ENCODE data around the gene DEPP1.

The DEPP1 gene

DNA sequence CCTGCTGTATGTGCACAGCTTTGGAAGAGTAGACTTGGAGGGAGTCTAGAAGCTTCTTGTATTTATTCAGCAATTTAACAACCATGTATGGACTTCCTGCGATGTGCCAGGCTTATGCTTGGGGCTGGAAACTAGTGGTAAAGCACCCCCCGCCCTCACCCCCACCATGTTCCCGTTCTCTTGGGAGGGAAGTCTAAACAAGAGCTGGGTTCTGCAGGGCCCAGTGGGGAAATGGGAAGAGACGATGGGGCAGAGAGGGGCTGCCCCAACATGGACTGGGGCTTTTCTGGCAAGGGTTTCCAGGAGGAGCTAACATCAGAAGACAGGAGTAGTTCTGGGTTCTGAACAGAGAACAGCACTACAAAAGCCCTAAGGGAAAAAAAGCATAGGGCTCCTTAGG, 11.0 kb downstream of the DEPP1 start:
- H3K27ac ChIP-seq (ENCODE audit: low read depth, low read length): no peak overlapping the region
- no peak overlapping the region for H2BK120ac ChIP-seq (ENCODE audit: low read depth, low read length)
- no peak overlapping the region for H2AK5ac ChIP-seq (ENCODE audit: low read length)
- H3K18ac ChIP-seq (ENCODE audit: low read length): no peak overlapping the region
- DNase-seq: no peak
- no CpG with 5 or more reads among the region's 4 CpGs for WGBS (ENCODE audit: extremely low coverage, insufficient coverage, low lambda C conversion rate)
- H3K4ac ChIP-seq (ENCODE audit: low read depth, low read length): no peak overlapping the region
- no peak overlapping the region for H2BK5ac ChIP-seq (ENCODE audit: low read length)
- H3K27me3 ChIP-seq (ENCODE audit: insufficient read depth, low read length, poor library complexity): no peaks in the 10 kb centered on the region
- no peak overlapping the region for H4K8ac ChIP-seq (ENCODE audit: low read depth, low read length)
- H3K79me1 ChIP-seq (ENCODE audit: low read length): no peaks in the 10 kb centered on the region
- H3K23ac ChIP-seq (ENCODE audit: low read length): no peak overlapping the region
- no peak overlapping the region for H3K4me2 ChIP-seq (ENCODE audit: low read length)
- no peak overlapping the region for H3K56ac ChIP-seq (ENCODE audit: low read length)
- H3K79me2 ChIP-seq (ENCODE audit: control insufficient read depth, insufficient read depth, low read length): no peaks in the 10 kb centered on the region
- no peak overlapping the region for H3K9ac ChIP-seq (ENCODE audit: low read length)
- H2BK15ac ChIP-seq (replicated peaks; ENCODE audit: low read depth): no peak overlapping the region
- no peaks in the 10 kb centered on the region for H3K36me3 ChIP-seq (ENCODE audit: control insufficient read depth, insufficient read depth, low read length)
- H4K5ac ChIP-seq (ENCODE audit: low read length): no peak overlapping the region
- H3K4me3 ChIP-seq (ENCODE audit: low read length): no peak overlapping the region
- H3K4me1 ChIP-seq (ENCODE audit: control insufficient read depth, low read depth, low read length): peaks cover 2% of the 10 kb centered on the region

DNA sequence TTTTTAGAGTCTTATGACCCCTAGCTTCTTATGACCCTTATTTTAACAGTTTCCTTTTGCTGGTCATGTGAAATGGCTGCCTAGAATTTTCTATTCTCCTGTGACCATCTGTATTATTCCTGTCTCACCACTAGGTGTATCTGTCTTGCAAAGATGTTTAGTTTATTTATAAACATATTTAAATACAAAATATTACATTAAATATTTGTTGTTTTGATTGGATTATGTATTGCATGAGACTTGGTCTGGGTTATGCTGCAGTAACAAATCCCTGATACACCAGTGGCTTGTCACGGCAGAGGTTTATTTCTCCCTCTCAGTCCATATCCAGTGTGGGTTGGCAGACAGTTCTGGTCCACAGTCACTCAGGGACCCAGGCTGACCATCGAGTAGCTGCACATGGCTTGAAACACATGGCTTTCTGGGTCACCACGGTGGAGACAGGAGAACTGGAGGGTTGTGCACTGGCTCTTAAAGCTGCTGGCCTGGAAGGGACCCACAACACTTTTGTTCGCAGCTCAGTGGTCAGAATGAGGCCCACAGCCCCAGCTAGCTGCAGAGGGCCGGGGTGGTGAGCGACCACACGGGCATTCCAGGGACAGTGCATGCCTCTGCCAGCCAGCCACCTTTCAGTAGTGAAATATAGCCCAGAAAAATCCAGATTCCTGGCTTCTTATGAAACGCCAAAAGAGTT, 11.6 kb downstream of the DEPP1 start:
- no peak overlapping the region for H3K23ac ChIP-seq (ENCODE audit: low read length)
- H3K36me3 ChIP-seq (ENCODE audit: control insufficient read depth, insufficient read depth, low read length): no peaks in the 10 kb centered on the region
- H2BK5ac ChIP-seq (ENCODE audit: low read length): no peak overlapping the region
- H3K18ac ChIP-seq (ENCODE audit: low read length): no peak overlapping the region
- H2AK5ac ChIP-seq (ENCODE audit: low read length): no peak overlapping the region
- no peak overlapping the region for H2BK120ac ChIP-seq (ENCODE audit: low read depth, low read length)
- H3K27ac ChIP-seq (ENCODE audit: low read depth, low read length): no peak overlapping the region
- no peak overlapping the region for H2BK15ac ChIP-seq (replicated peaks; ENCODE audit: low read depth)
- peaks cover 2% of the 10 kb centered on the region for H3K4me1 ChIP-seq (ENCODE audit: control insufficient read depth, low read depth, low read length)
- H3K27me3 ChIP-seq (ENCODE audit: insufficient read depth, low read length, poor library complexity): no peaks in the 10 kb centered on the region
- H3K79me2 ChIP-seq (ENCODE audit: control insufficient read depth, insufficient read depth, low read length): no peaks in the 10 kb centered on the region
- H4K8ac ChIP-seq (ENCODE audit: low read depth, low read length): no peak overlapping the region
- H4K5ac ChIP-seq (ENCODE audit: low read length): no peak overlapping the region
- WGBS (ENCODE audit: extremely low coverage, insufficient coverage, low lambda C conversion rate): no CpG with 5 or more reads among the region's 8 CpGs
- H3K4me2 ChIP-seq (ENCODE audit: low read length): no peak overlapping the region
- no peak overlapping the region for H3K56ac ChIP-seq (ENCODE audit: low read length)
- H3K79me1 ChIP-seq (ENCODE audit: low read length): no peaks in the 10 kb centered on the region
- no peak overlapping the region for H3K9ac ChIP-seq (ENCODE audit: low read length)
- H3K4me3 ChIP-seq (ENCODE audit: low read length): no peak overlapping the region
- no peak overlapping the region for H3K4ac ChIP-seq (ENCODE audit: low read depth, low read length)
- no peak for DNase-seq

DNA sequence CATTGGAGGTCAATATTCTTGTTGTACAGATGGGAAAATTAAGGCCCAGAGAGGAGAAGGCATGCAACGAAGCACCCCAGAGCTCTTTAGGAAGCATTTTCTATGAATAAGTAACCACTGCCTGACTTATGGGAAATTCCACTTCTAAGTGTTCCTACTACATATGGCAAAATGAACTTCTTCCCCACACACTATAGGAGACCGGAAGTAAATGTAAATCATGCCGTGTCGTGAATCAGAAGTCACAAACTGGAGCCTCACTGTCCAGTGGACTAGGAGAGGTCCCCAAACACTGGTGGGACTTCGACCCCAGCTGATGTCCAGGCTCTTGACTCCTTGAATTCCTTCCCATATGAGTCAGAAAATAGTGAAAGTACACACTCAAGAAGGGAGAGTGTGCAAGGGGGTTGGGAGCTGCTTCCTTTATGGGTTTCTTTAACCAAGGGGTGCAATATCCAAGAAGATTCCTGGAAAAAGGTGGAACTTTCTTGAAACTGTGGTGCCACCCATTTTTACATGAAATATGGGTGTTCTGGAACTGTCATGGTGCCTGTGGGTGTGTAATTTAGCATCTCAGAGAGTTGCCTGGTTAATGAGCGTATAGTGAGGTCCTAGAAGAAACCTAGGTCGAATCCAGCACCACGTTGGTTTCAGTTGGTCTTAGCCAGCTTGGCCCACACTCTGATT, 12.3 kb downstream of the DEPP1 start:
- Histone ChIP-seq H3K79me1 (ENCODE audit: low read length) (no peaks in the 10 kb centered on the region), H3K56ac (ENCODE audit: low read length) (no peak overlapping the region), H3K18ac (ENCODE audit: low read length) (no peak overlapping the region), H3K4me3 (ENCODE audit: low read length) (no peak overlapping the region), H3K27me3 (ENCODE audit: insufficient read depth, low read length, poor library complexity) (no peaks in the 10 kb centered on the region), H3K79me2 (ENCODE audit: control insufficient read depth, insufficient read depth, low read length) (no peaks in the 10 kb centered on the region), H2AK5ac (ENCODE audit: low read length) (no peak overlapping the region), H2BK15ac (replicated peaks; ENCODE audit: low read depth) (no peak overlapping the region), H4K8ac (ENCODE audit: low read depth, low read length) (no peak overlapping the region), H3K23ac (ENCODE audit: low read length) (no peak overlapping the region), H3K4me1 (ENCODE audit: control insufficient read depth, low read depth, low read length) (peaks cover 2% of the 10 kb centered on the region), H2BK120ac (ENCODE audit: low read depth, low read length) (no peak overlapping the region), H3K9ac (ENCODE audit: low read length) (no peak overlapping the region), H3K4ac (ENCODE audit: low read depth, low read length) (no peak overlapping the region), H3K27ac (ENCODE audit: low read depth, low read length) (no peak overlapping the region), H3K4me2 (ENCODE audit: low read length) (no peak overlapping the region), H4K5ac (ENCODE audit: low read length) (no peak overlapping the region), H2BK5ac (ENCODE audit: low read length) (no peak overlapping the region), H3K36me3 (ENCODE audit: control insufficient read depth, insufficient read depth, low read length) (no peaks in the 10 kb centered on the region)
- no CpG with 5 or more reads among the region's 8 CpGs for WGBS (ENCODE audit: extremely low coverage, insufficient coverage, low lambda C conversion rate)
- no peak for DNase-seq

DNA sequence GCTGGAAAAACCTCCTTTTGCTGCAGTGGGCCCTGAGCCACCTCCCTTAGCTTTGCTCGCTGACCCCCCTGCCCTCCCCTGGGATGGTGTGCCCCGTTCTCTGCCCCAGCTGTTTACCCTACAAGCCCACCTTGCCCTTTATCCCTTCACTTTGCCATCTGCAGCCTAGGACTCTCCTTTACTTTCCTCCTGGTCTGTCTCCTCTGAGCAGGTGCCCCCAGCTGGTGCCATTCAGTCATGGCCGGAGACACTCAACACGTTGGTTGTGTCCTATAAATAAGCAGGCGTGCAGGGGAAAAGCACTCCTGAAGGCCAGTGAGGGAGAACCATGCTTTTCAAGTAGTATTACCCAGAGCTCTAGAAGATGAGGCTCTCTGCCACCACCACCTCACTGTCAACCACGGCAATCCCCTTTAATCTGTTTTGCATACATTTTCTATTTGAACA, 12.9 kb downstream of the DEPP1 start:
- no peak overlapping the region for H3K4me3 ChIP-seq (ENCODE audit: low read length)
- no peaks in the 10 kb centered on the region for H3K79me2 ChIP-seq (ENCODE audit: control insufficient read depth, insufficient read depth, low read length)
- no peak overlapping the region for H2BK15ac ChIP-seq (replicated peaks; ENCODE audit: low read depth)
- H2AK5ac ChIP-seq (ENCODE audit: low read length): no peak overlapping the region
- no peak overlapping the region for H3K27ac ChIP-seq (ENCODE audit: low read depth, low read length)
- no peaks in the 10 kb centered on the region for H3K27me3 ChIP-seq (ENCODE audit: insufficient read depth, low read length, poor library complexity)
- H2BK5ac ChIP-seq (ENCODE audit: low read length): no peak overlapping the region
- no peaks in the 10 kb centered on the region for H3K36me3 ChIP-seq (ENCODE audit: control insufficient read depth, insufficient read depth, low read length)
- H3K18ac ChIP-seq (ENCODE audit: low read length): no peak overlapping the region
- no peak overlapping the region for H3K56ac ChIP-seq (ENCODE audit: low read length)
- WGBS (ENCODE audit: extremely low coverage, insufficient coverage, low lambda C conversion rate): no CpG with 5 or more reads among the region's 6 CpGs
- H4K5ac ChIP-seq (ENCODE audit: low read length): no peak overlapping the region
- no peak overlapping the region for H3K4me2 ChIP-seq (ENCODE audit: low read length)
- H3K9ac ChIP-seq (ENCODE audit: low read length): no peak overlapping the region
- peaks cover 2% of the 10 kb centered on the region for H3K4me1 ChIP-seq (ENCODE audit: control insufficient read depth, low read depth, low read length)
- H3K23ac ChIP-seq (ENCODE audit: low read length): no peak overlapping the region
- H3K4ac ChIP-seq (ENCODE audit: low read depth, low read length): no peak overlapping the region
- no peak for DNase-seq
- no peak overlapping the region for H2BK120ac ChIP-seq (ENCODE audit: low read depth, low read length)
- no peaks in the 10 kb centered on the region for H3K79me1 ChIP-seq (ENCODE audit: low read length)
- H4K8ac ChIP-seq (ENCODE audit: low read depth, low read length): no peak overlapping the region

DNA sequence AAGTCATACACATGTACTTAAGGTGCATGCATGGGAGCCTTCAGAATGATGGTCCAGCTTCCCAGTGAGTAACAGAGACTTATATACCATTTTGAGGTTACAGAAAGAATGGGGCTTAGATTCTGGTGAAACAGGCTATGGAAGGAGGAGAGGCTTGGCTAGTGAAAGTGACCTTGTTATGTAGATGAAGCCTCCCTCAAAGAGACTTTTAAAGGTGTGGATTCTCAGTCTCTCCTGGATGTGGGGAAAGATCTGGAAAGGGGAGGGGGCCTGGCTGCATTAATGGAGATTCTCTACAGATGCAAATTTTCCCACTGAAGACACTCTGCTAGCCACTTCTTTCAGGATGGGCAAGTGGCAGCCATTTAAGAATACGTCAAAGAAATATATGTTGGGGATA, 13.5 kb downstream of the DEPP1 start:
- Histone ChIP-seq H3K79me2 (ENCODE audit: control insufficient read depth, insufficient read depth, low read length) (no peaks in the 10 kb centered on the region), H3K9ac (ENCODE audit: low read length) (no peak overlapping the region), H4K5ac (ENCODE audit: low read length) (no peak overlapping the region), H2BK15ac (replicated peaks; ENCODE audit: low read depth) (no peak overlapping the region), H3K56ac (ENCODE audit: low read length) (no peak overlapping the region), H2AK5ac (ENCODE audit: low read length) (no peak overlapping the region), H3K23ac (ENCODE audit: low read length) (no peak overlapping the region), H3K18ac (ENCODE audit: low read length) (no peak overlapping the region), H3K4me3 (ENCODE audit: low read length) (no peak overlapping the region), H2BK5ac (ENCODE audit: low read length) (no peak overlapping the region), H3K36me3 (ENCODE audit: control insufficient read depth, insufficient read depth, low read length) (no peaks in the 10 kb centered on the region), H2BK120ac (ENCODE audit: low read depth, low read length) (no peak overlapping the region), H3K4me2 (ENCODE audit: low read length) (no peak overlapping the region), H3K79me1 (ENCODE audit: low read length) (no peaks in the 10 kb centered on the region), H3K27me3 (ENCODE audit: insufficient read depth, low read length, poor library complexity) (no peaks in the 10 kb centered on the region), H3K27ac (ENCODE audit: low read depth, low read length) (no peak overlapping the region), H4K8ac (ENCODE audit: low read depth, low read length) (no peak overlapping the region), H3K4ac (ENCODE audit: low read depth, low read length) (no peak overlapping the region), H3K4me1 (ENCODE audit: control insufficient read depth, low read depth, low read length) (peaks cover 4% of the 10 kb centered on the region)
- WGBS (ENCODE audit: extremely low coverage, insufficient coverage, low lambda C conversion rate): no CpG with 5 or more reads among the region's 1 CpG
- no peak for DNase-seq

All from mesendoderm (in vitro differentiated cells).